HuH-7.5 (cell line): ENCODE data around the gene DEK.
"Not testable (repeated sequence)": the region's sequence is repeated elsewhere in the genome, so short reads cannot be mapped to it uniquely, and the experiment has no call there.

Source experiments
- DNase-seq: peaks from one replicate; pipeline ENCODE4 v3.0.0; 2011; ENCODE audit warnings: low spot score

DEK gene

GRCh38 chr6:18264219-18264922 lies at the start of gene DEK:
Gene DEK, minus strand, starts transcription at chr6:18264530. Its CDS starts 543 bp downstream, at chr6:18263987.
- DNase-seq = peak; percentile 69

GRCh38 chr6:18312368-18312767 lies 48.0 kb upstream of the DEK start:
- no peak for DNase-seq

- not testable (repeated sequence) for DNase-seq
Observed at GRCh38 chr6:18310010-18310409, 45.7 kb upstream of the DEK start.

GRCh38 chr6:18309046-18309445 lies 44.7 kb upstream of the DEK start:
- no peak for DNase-seq

- DNase-seq = no peak
Observed at GRCh38 chr6:18308070-18308735, 43.9 kb upstream of the DEK start.

GRCh38 chr6:18306977-18307376 lies 42.6 kb upstream of the DEK start:
- DNase-seq = no peak

GRCh38 chr6:18302561-18303439 lies 38.5 kb upstream of the DEK start:
- no peak for DNase-seq

- no peak for DNase-seq
Observed at GRCh38 chr6:18293076-18293904, 29.0 kb upstream of the DEK start.

- no peak for DNase-seq
Observed at GRCh38 chr6:18289283-18289682, 25.0 kb upstream of the DEK start.

- DNase-seq = no peak
Observed at GRCh38 chr6:18284261-18284660, 19.9 kb upstream of the DEK start.

GRCh38 chr6:18281564-18281963 lies 17.2 kb upstream of the DEK start:
- no peak for DNase-seq

- no peak for DNase-seq
Observed at GRCh38 chr6:18280084-18280483, 15.8 kb upstream of the DEK start.

- no peak for DNase-seq
Observed at GRCh38 chr6:18279422-18279821, 15.1 kb upstream of the DEK start.

GRCh38 chr6:18277237-18278006 lies 13.1 kb upstream of the DEK start:
- no peak for DNase-seq

- no peak for DNase-seq
Observed at GRCh38 chr6:18276610-18277236, 12.4 kb upstream of the DEK start.

GRCh38 chr6:18270216-18270615 lies 5.9 kb upstream of the DEK start:
- no peak for DNase-seq

GRCh38 chr6:18269717-18270116 lies 5.4 kb upstream of the DEK start:
- no peak for DNase-seq

- no peak for DNase-seq
Observed at GRCh38 chr6:18269253-18269652, 4.9 kb upstream of the DEK start.

GRCh38 chr6:18268066-18268465 lies 3.7 kb upstream of the DEK start:
- no peak for DNase-seq

- DNase-seq = no peak
Observed at GRCh38 chr6:18266523-18266912, 2.2 kb upstream of the DEK start.
